Measurements from ENCODE around the gene SLC34A3. TPM values are rescaled to one million over a fixed set of nuclear protein-coding genes. Genes with fewer than 3 reads are reported as not detected.

Gene SLC34A3
- total and polyA plus RNA-seq, 2 of the 8 experiments (the other 6 are each of a cell fraction or from before 2014, with no cell fraction given), result 0.08 TPM; not detected in 1

GRCh38 chr9:137264067-137264466, 33.4 kb downstream of the SLC34A3 start:
- no peak for DNase-seq (ENCODE audit: low read depth in 1 of 2, low spot score in 2 of 2)
- H3K4ac ChIP-seq (replicated peaks; ENCODE audit: insufficient read length, low read depth, low read length), result no peak overlapping the region
- H3K14ac ChIP-seq (ENCODE audit: insufficient read length), result no peak overlapping the region
- H3K4me1 ChIP-seq (replicated peaks in 1 of 4; ENCODE audit: control insufficient read depth in 3 of 4, insufficient read depth in 4 of 4, low read length in 3 of 4), result no peaks in the 10 kb centered on the region
- no peak overlapping the region for H3K27ac ChIP-seq (ENCODE audit: low read depth, low read length)
- no peak overlapping the region for H2BK120ac ChIP-seq (replicated peaks; ENCODE audit: low read depth, low read length)
- WGBS, 2 experiments (ENCODE audit: extremely low coverage in 1 of 2, insufficient coverage in 1 of 2, insufficient read length in 1 of 2, insufficient replicate concordance in 2 of 2, low coverage in 1 of 2, low lambda C conversion rate in 2 of 2, missing lambda C conversion rate in 1 of 2), result 95% methylated on average over 22 of the region's 22 CpGs; no CpG with 5 or more reads in 1 of the 2 experiments
- peaks cover 7 to 36% (median 22%) of the 10 kb centered on the region in 4 experiments for H3K36me3 ChIP-seq (ENCODE audit: control insufficient read depth in 2 of 4, insufficient read depth in 4 of 4, low read length in 3 of 4)
- H3K9ac ChIP-seq (replicated peaks in 1 of 4; ENCODE audit: extremely low read depth in 1 of 4, low read depth in 3 of 4, low read length in 3 of 4), result no peak overlapping the region
- ChIA-PET POLR2A (ENCODE audit: partially characterized antibody) (interaction anchor here (47.8 to 69.9 kb wide), 2 partner anchors 7 to 29 kb away, joined by 1462 read pairs; partner anchors contain the start of genes CYSRT1, NDOR1, NELFB and RNF208), CTCF (ENCODE audit: partially characterized antibody) (interaction anchor here (2.2 to 5.3 kb wide), 3 partner anchors 10 to 27 kb away, joined by 8 to 29 read pairs (median 10); a partner anchor contains a TSS)
- H4K91ac ChIP-seq (replicated peaks; ENCODE audit: insufficient read length, low read length), result no peak overlapping the region
- H2BK15ac ChIP-seq (ENCODE audit: low read length), result no peak overlapping the region
- H3K4me2 ChIP-seq (ENCODE audit: insufficient read depth in 1 of 2, low read depth in 2 of 2, low read length in 2 of 2), result no peak overlapping the region
- H3K9me3 ChIP-seq (ENCODE audit: insufficient read depth in 2 of 2, low read depth in 1 of 2, low read length in 1 of 2), result no peaks in the 10 kb centered on the region
- peak overlapping the region; percentile 44; the same call in 1 of the 2 replicates for H2BK5ac ChIP-seq (ENCODE audit: low read depth, low read length)
- H4K20me1 ChIP-seq (replicated peaks in 1 of 2; ENCODE audit: control insufficient read depth in 1 of 2, insufficient read depth in 2 of 2, low read length in 2 of 2), result peaks cover 0 to 10% of the 10 kb centered on the region in 2 experiments
- no peak overlapping the region for H3K4me3 ChIP-seq (ENCODE audit: extremely low read depth in 1 of 4, insufficient read depth in 2 of 4, low read depth in 3 of 4, low read length in 4 of 4)
- no peaks in the 10 kb centered on the region for H3K23me2 ChIP-seq (ENCODE audit: low read depth, low read length)
- no peak for TF ChIP-seq CTCF (IDR thresholded peaks at IDR 0.05; ENCODE audit: control extremely low read depth in 1 of 3, insufficient read depth in 1 of 3, low read depth in 1 of 3, low read length in 3 of 3)
- TF ChIP-seq POLR2AphosphoS5 (IDR thresholded peaks at IDR 0.05; ENCODE audit: low read depth, low read length), result no peak
- no peak for TF ChIP-seq YY1 (IDR thresholded peaks at IDR 0.05; ENCODE audit: low read depth, low read length)
- no peak for TF ChIP-seq RNF2 (IDR thresholded peaks at IDR 0.05; ENCODE audit: borderline replicate concordance, low read depth, low read length, missing control alignments, poor library complexity, severe bottlenecking)
- no peak for TF ChIP-seq CEBPB (IDR thresholded peaks at IDR 0.05; ENCODE audit: low read depth, low read length)
- TF ChIP-seq TAF1 (IDR thresholded peaks at IDR 0.05; ENCODE audit: low read depth, low read length), result no peak
- no peak for TF ChIP-seq RBBP5 (IDR thresholded peaks at IDR 0.05; ENCODE audit: borderline replicate concordance, low read depth, low read length)
- peak overlapping the region; percentile 62; the same call in 1 of the 2 replicates for H4K8ac ChIP-seq (ENCODE audit: extremely low read depth, insufficient read depth, low read length)
- no peak overlapping the region for H2AFZ ChIP-seq (ENCODE audit: low read length)
- H3K79me1 ChIP-seq (ENCODE audit: low read depth, low read length), result no peaks in the 10 kb centered on the region
- no peak overlapping the region for H3K18ac ChIP-seq (ENCODE audit: extremely low read depth, low read length)
- FAIRE-seq, result no peak
- H4K5ac ChIP-seq (ENCODE audit: insufficient read length, low read depth, low read length), result no peak overlapping the region
- no peak overlapping the region for H2BK12ac ChIP-seq (ENCODE audit: low read depth, low read length)
- no peak overlapping the region for H2BK20ac ChIP-seq (ENCODE audit: low read length)
- no peak overlapping the region for H3K23ac ChIP-seq (ENCODE audit: insufficient read length)
- H3K27me3 ChIP-seq (replicated peaks in 1 of 4; ENCODE audit: control insufficient read depth in 3 of 4, extremely low read depth in 1 of 4, insufficient read depth in 3 of 4, low read length in 3 of 4), result no peaks in the 10 kb centered on the region
- no peak overlapping the region for H2AK5ac ChIP-seq (ENCODE audit: low read depth, low read length)
- no peak overlapping the region for H3K56ac ChIP-seq (replicated peaks; ENCODE audit: insufficient read length, low read depth, low read length)
- H3K79me2 ChIP-seq (ENCODE audit: control insufficient read depth in 1 of 2, insufficient read depth in 2 of 2, low read length in 2 of 2), result no peaks in the 10 kb centered on the region

Measured in H1 (cell line).